GM12801 (cell line): ENCODE measurements around the gene ANLN.

Experiments used
- CTCF ChIP-seq: IDR thresholded peaks from one replicate; pipeline ENCODE4 v1.5.1; 2011; ENCODE audit warnings: control low read depth; ENCODE audit not compliant: insufficient read length; ENCODE audit errors: extremely low read depth

The ANLN gene

GRCh38 chr7:36473454-36474282 is 84.0 kb downstream of the ANLN start:
- TF ChIP-seq CTCF = no peak

GRCh38 chr7:36474283-36475010 is 84.8 kb downstream of the ANLN start:
- TF ChIP-seq CTCF = no peak

- no peak for TF ChIP-seq CTCF
Measured at GRCh38 chr7:36475011-36475342, 85.3 kb downstream of the ANLN start.

GRCh38 chr7:36475381-36475780 is 85.7 kb downstream of the ANLN start:
- TF ChIP-seq CTCF = no peak

GRCh38 chr7:36478745-36479144 is 89.1 kb downstream of the ANLN start:
- no peak for TF ChIP-seq CTCF

- TF ChIP-seq CTCF = no peak
Measured at GRCh38 chr7:36484265-36484664, 94.6 kb downstream of the ANLN start.

GRCh38 chr7:36486336-36486735 is 96.7 kb downstream of the ANLN start:
- no peak for TF ChIP-seq CTCF
